NOMO-1 treated with dmso at 0.1 percent for 144 hours (cell line): Measurements from ENCODE around the gene TMEM132E.

Experiments
- DNase-seq: peaks from one replicate; lab custom pipeline; 2025; ENCODE audit not compliant: unreplicated experiment; lab: John Stamatoyannopoulos, UW

Gene TMEM132E

DNA sequence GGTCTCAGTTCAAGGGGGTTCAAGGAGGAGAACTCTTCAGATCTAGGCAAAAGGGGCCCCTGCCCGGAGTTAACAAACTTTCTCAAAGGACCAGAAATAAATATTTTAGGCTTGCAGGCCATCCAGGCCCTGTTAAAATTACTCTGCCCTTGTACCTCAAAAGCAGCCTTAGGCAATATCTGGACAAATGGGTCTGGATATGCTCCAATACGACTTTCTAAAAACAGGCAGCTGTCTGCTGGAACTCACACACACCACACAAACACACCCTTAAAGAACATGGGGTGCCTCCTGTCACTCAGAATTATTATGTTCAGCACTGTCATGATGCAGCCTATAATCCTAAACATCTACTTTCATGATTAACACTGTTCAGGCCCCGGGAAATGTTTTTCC, 75.5 kb downstream of the TMEM132E start:
- DNase-seq = no peak

DNA sequence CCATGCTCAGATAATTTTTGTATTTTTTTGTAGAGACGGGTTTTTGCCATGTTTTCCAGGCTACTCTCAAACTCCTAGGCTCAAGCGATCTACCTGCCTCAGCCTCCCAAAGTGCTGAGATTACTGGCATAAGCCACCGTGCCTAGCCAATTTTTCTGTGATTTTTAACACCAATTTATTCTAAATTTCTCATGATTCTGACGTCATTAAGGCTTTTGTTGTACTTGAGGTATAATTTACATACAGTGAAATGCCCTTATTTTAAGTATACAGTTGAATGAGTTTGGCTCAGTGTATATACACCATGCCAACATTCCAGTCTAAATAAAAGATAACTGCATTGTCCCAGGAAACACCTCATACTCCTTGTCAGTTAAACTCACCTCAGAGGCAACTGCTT, 77.4 kb downstream of the TMEM132E start:
- DNase-seq = no peak

DNA sequence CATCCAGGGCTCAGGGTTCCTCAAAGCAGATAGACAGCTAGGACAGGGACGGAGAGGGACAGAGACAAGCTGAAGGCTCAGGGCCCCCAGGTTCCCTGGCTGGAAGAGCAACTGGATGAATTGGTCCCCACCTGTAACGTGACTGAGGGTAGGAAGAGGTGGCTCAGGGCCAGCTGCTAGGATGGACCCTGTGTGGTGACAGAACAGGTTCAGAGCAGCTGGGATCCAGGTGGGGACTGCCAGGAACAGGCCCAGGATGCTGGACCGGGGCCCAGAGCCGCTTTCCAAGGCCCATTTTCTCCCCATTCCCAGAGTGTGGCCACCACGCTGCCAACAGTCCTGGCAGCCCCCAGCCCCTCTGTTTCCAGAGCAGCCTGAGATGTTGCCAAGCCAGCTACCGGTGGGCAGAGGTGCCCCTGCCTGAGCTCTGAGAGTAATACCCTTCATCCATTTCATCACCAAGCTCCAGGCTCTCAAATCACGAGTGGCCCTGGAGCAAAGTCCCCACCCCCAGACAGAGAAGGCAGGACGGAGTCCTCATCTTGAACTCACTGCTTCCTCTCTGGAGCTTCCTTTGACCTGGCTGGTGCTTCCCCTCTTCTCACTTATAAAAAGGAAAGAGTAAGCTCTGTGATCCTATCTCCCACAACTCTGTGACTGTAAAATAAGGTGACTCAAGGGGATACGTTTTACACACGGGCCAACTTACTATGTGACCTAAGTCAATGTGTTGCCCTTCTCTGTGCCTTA, 79.6 kb downstream of the TMEM132E start:
- no peak for DNase-seq

DNA sequence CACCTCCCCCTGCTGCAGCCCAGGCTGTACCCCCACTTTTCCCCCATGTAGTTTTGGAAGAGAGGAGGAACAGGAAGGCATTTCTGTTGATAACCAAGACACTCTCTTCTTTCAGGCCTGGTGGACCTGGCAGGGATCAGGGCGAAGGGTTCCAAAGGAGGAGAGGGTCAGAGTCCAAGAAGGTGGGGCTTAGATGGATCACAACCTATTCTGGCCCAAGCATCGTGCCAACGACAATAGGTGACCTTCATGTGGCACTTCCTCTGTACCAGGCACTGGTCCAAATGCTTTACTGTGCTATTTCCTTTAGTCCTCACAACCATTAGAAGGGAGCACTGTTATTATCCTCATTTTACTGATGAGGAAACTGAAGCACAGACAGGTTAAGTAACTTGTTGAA, 84.3 kb downstream of the TMEM132E start:
- DNase-seq = no peak

DNA sequence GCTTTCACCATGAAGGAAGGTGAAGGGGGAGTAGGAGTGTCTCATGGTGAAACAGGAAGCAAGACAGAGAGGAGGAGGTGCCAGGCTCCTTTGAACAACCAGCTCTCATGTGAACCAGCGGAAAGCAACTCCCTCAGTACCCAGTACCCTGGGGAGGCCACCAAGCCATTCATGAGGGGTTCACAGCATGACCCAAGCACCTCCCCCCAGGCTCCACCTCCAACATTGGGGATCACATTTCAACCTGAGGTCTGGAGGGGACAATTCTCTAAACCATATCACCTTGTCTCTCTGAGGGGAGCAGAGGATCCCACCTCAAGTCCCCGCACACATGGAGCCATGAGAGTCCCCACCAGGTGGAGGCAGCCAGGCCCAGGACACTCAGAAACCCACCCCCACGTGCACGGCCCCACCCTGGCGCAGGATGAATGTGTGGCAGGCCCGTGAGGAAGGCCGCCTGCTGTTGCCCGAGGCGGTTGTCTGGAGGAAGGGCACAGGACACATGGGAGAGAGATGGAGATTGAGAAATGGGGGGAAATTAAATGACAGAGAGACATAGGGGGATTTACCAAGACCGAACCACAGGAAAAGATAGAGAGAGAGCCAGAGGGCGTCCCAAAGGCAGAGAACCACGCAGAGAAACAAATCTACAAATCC, 85.9 kb downstream of the TMEM132E start:
- no peak for DNase-seq

DNA sequence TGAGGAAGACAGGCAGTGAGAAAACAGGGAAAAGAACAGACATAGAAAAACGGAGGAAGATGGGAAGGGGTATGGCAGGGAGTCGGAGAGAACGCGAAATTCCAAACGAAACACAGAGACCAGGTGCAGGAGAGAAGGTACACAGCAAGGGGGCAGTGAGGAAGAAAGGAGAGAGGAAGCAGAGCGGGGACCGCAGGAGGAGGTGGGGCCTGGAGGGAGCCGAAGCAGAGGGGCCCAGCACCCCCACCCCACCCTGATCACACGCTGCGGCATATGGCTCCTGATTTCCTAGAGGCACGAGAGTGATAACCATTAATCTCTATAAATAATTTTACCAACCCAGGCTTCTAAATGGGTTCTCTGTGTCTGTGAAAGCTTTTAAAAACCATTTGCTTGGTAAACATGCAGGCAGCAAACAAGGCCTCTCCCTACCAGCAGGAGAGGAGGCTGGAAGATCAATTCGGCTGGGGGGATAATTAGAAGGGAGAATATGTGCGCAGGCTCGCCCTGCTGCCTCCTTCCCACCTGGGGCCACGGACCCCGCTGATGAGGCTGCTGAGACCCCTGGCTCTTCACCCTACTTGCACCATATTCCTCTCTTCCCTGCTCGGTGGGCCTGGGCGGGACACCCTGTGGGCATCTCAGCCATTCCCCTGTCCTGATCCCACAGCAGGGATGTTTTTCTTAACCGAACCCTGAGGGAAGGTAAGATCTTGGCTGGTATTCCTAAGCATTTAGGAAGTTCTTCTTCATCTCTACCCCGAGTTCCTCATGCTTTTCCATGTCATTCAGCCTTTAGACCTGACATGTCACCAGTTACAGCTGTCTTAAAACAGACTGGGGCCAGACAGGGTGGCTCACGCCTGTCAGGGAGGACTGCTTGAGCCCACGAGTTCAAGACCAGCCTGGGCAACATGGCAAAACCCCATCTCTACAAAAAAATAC, 86.7 kb downstream of the TMEM132E start:
- DNase-seq = no peak

DNA sequence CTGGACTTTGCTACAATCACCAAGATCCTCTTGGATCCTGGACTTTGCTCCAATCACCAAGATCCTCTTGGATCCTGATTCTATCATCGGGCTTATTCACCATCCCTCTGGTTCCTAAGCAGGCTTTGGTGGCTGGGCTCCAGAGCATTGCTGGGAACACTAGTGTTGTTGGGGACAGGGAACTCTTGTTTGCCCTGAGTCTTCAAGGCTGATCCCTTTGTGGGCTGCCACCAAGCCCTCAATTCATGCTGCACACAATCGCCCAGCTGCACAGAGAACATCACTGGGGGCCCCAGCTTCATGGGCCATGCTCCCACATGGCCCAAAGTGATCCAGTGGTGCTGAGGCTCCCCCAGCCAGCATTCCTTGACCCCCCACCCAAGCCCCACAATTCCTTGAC, 88.3 kb downstream of the TMEM132E start:
- no peak for DNase-seq

DNA sequence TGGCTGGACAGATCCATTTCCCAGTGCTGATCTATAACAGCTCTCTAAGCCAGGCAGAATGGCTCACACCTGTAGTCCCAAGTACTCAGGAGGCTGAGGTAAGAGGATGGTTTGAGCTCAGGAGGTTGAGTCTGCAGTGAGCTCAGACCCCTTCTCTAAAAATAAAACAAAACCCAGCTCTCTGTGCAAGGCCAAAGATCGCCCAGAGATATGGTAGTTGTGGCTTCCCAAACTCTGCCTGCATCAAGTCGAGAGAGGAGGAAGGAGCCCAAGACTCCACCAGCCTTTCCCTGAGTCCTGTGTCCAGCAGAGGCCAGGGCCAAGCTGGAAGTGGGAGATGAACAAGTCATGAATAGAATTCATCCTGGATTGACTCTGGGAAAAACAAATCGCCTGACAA, 88.8 kb downstream of the TMEM132E start:
- DNase-seq = no peak

DNA sequence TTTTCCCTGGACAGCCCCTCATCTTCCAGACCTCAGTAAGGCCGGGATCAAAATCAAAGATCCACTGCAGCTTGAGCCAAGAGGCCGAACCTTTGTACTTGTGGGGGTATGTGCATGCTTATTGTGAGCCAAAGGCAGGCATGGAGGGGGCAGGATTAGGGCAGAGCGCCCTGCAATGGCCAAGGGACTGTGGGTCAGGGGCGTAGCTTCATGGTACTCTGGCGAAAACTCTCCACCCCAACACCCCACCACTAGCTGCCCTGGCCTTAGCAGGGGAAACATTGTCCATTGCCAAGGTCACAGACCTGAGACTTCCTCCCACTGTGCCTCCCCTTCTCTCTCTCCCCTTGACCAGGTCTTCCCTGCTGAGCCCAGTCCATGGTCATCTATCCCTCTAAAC, 90.1 kb downstream of the TMEM132E start:
- no peak for DNase-seq

DNA sequence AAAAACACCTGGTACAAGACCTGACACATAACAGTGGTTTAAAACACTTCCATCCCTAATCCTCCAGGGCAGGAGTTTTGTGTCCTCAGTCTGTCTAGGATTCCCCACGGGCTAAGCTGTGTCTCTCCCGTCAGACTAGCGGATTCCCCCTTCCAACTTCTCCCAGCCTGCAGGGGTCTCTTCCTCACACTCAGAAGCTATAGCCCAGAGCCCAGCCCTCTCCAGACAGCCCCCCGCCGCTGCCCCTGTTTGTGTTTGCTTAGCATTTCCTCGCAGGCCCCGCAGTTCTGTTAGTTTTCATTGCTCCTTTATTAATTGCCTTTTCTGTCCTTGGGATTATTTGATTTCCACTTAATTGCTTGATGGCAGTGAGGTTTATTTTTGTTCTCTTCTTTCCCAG, 91.2 kb downstream of the TMEM132E start:
- DNase-seq = no peak

DNA sequence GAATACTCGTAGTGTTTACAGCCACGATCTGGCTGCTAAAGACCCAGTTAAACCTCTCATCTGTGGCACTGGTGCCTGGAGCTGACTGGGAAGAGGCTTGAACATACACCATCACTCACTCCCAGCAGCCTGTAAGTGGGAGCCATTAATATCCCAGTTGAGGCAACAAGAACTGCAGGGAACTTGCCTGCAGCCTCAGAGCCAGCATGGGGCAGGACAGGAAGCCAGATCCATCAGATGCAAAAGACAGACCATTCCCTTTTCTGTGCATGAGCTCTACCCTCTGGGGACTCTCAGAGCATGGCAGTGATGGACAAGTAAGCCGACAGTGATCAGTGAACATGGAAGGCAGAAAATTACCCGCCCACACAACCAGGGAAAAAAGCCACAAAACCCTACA, 91.8 kb downstream of the TMEM132E start:
- DNase-seq = no peak

DNA sequence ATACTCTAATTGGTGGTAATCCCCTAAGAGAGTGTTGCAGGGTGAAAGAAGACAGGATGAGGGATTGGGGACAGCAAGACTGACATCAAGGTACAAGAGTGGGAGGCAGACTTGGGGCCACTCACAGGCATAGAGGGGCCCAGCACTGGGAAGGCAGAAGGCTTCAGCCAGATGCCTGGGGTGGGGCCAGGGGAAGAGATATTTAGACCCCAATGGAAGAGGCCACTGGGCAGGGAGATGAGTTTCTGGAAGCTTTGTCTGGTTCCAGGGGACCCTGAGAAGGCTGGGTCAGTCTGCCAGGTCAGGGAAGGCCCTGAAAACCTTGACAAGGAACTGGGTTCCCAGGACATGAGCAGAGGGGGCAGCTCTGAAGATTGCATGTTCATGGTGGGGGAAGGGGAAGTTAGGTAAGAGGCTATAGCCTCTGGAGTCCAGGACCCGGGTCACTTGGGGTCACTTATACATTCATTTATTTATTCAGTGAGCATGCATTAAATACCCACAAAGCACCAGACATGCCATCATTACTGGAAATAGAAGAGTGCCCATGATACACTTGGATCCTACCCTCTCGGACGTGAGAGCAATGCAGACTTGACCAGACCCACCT, 92.9 kb downstream of the TMEM132E start:
- DNase-seq = no peak

DNA sequence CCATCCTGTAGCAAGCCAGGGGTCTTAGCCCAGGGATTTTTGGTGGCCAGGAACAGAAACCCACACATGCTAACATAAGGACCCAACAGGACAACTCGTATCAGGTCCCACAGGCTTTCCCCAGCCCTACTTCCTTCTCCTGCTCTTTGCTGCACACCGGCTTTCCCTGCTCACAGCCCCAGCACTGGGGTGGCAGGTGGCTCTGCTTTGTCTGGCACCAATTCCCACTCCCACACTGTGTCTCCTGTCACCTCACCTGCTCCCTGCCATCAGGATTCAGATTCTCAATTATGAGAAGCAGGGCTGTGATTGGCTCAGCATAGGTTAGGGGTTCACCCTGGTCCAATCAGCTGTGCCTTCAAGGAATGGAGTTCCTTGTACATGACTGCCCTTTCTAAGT, 94.1 kb downstream of the TMEM132E start:
- no peak for DNase-seq

DNA sequence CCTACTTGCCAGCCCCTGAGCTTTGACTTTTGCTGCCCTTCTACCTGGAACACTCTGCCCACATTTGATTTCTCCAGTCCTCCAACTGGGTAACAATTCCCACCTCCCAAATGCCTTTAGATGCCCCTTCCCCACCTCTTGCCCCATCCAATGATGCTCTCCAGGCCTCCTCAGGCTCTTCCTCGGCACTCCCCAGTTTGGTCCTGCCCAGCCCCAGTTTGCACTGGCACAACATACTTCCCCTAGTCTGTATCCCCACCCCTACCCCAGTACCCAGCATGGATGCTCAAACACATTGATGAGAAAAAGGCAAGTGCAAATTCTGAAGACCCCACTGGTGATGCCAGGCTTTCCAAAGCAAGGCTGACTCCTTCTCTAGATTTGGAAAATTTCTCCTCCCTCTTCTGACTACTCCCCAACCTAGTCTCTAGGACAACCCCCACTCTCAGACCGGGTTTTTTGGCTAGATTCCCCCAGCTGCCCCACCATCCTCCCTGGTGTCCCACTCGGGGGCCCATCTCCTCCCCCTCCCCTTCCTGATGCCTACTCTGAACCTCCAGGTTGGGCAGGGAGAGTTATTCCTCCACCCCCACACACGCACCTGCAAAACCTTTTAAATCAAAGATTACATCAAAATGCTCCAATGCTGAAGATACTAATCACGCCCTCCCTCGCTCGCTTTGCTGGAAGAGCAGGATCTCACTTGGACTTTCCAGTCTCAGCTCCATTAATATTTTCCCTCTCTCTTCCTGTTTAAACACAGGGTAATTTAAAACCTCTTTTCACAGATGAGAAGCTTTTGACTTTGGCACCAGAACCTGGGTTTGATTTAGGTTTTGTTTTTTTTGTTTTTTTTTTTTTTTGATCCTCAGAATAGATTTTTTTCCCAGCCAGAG, 94.9 kb downstream of the TMEM132E start:
- no peak for DNase-seq

DNA sequence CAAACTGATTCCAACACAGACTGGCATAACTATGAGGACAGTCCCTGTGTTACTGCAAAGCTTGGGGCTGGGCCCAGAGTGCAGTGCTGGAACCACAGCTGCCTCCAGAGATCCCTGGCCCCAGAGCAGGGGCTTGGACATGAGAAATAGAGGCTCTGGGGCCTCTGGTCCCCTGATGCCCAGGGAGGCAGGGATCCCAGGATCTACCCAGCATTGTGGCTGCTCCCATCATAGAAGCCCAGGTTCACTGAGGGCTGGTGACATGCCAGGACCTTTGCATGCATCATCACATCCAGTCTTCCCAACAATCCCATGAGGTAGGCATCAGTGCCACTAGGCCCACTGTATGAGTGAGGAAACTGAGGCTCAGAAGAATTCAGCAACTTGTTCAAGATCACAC, 95.8 kb downstream of the TMEM132E start:
- no peak for DNase-seq

DNA sequence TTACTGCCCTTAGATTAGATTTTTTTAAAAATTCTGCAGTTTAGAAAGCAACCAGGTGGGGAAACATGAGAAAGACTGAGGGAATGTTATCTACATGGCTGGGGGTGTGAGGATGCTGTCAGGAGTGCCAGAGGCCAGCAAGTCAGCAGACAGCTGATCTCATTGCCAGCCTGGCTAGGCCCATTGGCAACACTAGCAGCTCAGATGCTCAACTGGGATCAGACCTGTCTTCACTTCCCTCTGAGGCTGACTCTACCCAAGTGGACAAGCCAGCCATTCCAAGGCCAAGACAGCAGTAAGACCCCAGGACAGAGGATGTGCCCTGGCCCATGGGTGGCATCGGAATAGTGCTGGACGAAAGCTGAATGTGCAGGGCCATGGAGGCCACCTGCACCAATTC, 96.2 kb downstream of the TMEM132E start:
- no peak for DNase-seq

DNA sequence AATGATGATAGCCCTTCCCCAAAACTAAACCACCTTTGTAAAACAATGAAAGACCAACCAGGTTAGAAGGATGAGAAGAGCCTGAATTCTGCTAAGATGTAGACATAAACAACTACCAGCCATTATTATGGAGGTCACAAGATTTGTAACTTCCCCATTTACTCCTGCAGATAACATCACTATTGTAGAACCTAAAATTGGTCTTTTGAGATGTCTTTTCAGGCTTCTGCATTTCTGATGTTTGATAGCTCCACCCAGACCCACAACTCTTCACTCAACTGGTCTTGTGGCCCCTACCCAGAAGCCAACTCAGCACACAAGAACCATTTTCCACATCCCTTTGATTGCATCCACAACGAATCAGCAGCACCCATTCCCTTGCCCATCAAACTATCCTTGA, 100.8 kb downstream of the TMEM132E start:
- no peak for DNase-seq

DNA sequence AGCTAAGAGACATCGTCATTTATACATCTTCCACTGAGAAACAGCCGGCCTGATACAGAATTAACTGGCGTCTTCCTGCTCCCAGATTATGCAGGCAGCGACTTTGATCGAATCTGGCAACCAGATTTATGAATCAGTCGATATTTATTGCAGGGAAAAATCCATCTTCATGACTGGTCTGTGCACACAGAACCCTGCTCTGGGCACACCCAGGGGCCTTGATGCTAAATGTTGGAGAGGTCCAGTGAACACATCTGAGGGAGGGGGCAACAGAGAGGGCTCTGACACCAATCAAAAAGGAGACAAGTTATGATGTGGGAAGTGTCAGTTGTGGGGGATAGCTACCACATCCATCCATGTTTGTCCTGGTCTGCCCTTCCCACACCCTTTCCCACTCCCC, 102.9 kb downstream of the TMEM132E start:
- DNase-seq = no peak

DNA sequence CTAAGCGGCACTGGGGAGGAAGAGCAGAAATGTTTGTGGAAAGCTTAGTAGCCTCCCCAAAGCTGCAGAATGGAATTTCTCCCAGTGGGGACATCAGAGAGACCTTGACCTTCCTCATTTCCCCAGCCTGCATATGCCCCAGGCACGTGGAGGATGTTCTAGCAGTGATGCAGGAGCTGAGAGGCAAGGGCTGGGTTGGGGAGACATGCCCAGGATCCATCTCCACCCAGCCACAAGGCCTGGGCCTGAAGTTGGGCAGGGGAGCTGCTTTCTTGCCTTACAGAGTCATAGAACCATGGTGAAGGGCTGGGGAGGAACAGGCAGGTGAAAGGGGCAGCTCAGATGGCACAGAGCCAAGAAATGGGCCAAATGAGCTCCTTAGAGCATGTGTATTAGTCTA, 104.0 kb downstream of the TMEM132E start:
- no peak for DNase-seq
